Muscle of arm (tissue), 12 donors: Measurements from ENCODE around the gene SMG9. TPM values are rescaled to one million over a fixed set of nuclear protein-coding genes. Genes with fewer than 3 reads are reported as not detected.
"Not testable (repeated sequence)": the region's sequence is repeated elsewhere in the genome, so short reads cannot be mapped to it uniquely, and the experiment has no call there.

ENCODE experiments used
- DNase-seq: peaks from one replicate; pipeline ENCODE4 v3.0.0-alpha.2; 2013
- polyA plus RNA-seq, 12 donors: library from polyadenylated mRNA; unstranded; fragments of 120-200 nt; gene quantifications; one replicate each; pipeline ENCODE4 v1.2.1, GENCODE V29; 2013; ENCODE audit not compliant: insufficient read length in 12 of 12

SMG9 gene
- polyA plus RNA-seq, 12 donors, result 29.9 to 65.4 (median 33.6) TPM; not detected in 1

- DNase-seq, result no peak
Measured at GRCh38 chr19:43782311-43782660, 27.5 kb upstream of the SMG9 start.

GRCh38 chr19:43781630-43782310 lies 27.0 kb upstream of the SMG9 start:
- DNase-seq, result no peak

- no peak for DNase-seq
Measured at GRCh38 chr19:43780706-43781525, 26.2 kb upstream of the SMG9 start, which contains the start of gene KCNN4. Gene KCNN4 (minus strand): TSS chr19:43780973. CDS start chr19:43780861, 112 bp downstream.

- DNase-seq, result no peak
Measured at GRCh38 chr19:43779820-43780219, 25.1 kb upstream of the SMG9 start.

GRCh38 chr19:43779147-43779819 lies 24.5 kb upstream of the SMG9 start:
- DNase-seq, result no peak

- DNase-seq, result no peak
Measured at GRCh38 chr19:43778651-43779050, 23.9 kb upstream of the SMG9 start.

- DNase-seq, result no peak
Measured at GRCh38 chr19:43777163-43777695, 22.5 kb upstream of the SMG9 start.

GRCh38 chr19:43776286-43776685 lies 21.5 kb upstream of the SMG9 start:
- DNase-seq, result no peak

GRCh38 chr19:43775299-43775890 lies 20.6 kb upstream of the SMG9 start:
- DNase-seq, result no peak

- not testable (repeated sequence) for DNase-seq
Measured at GRCh38 chr19:43774940-43775258, 20.1 kb upstream of the SMG9 start.

GRCh38 chr19:43774103-43774939 lies 19.6 kb upstream of the SMG9 start:
- DNase-seq, result peak; percentile 62

- no peak for DNase-seq
Measured at GRCh38 chr19:43773725-43774102, 19.0 kb upstream of the SMG9 start.

- no peak for DNase-seq
Measured at GRCh38 chr19:43769256-43769655, 14.5 kb upstream of the SMG9 start.

- DNase-seq, result no peak
Measured at GRCh38 chr19:43768273-43769050, 13.7 kb upstream of the SMG9 start.

GRCh38 chr19:43767818-43768217 lies 13.1 kb upstream of the SMG9 start:
- no peak for DNase-seq

GRCh38 chr19:43767316-43767715 lies 12.6 kb upstream of the SMG9 start:
- no peak for DNase-seq

- no peak for DNase-seq
Measured at GRCh38 chr19:43766755-43767043, 11.9 kb upstream of the SMG9 start.

- no peak for DNase-seq
Measured at GRCh38 chr19:43765109-43765876, 10.5 kb upstream of the SMG9 start.

- DNase-seq, result peak; percentile 69
Measured at GRCh38 chr19:43764684-43765083, 9.9 kb upstream of the SMG9 start.

- DNase-seq, result no peak
Measured at GRCh38 chr19:43763473-43763939, 8.7 kb upstream of the SMG9 start.
